WERI-Rb-1 (cell line): ENCODE measurements around the gene SHC2.

Source experiments
- DNase-seq: peaks from one replicate; pipeline ENCODE4 v3.0.0-alpha.2; 2020
- H3K27ac ChIP-seq: fragments of 250-450 bp; sonication (Bioruptor Pico); 2 replicates; pipeline ENCODE4 v1.5.1; 2020; ENCODE audit warnings: mild to moderate bottlenecking, moderate library complexity
- H3K27me3 ChIP-seq: fragments of 250-450 bp; sonication (Bioruptor Pico); 2 replicates; pipeline ENCODE4 v1.5.1; 2021; ENCODE audit warnings: mild to moderate bottlenecking, low read depth, moderate library complexity; ENCODE audit not compliant: insufficient read depth, severe bottlenecking
- H3K36me3 ChIP-seq: fragments of 250-450 bp; sonication (Bioruptor Pico); 2 replicates; pipeline ENCODE4 v1.5.1; 2020; ENCODE audit warnings: mild to moderate bottlenecking, moderate library complexity
- H3K4me3 ChIP-seq: 2 replicates; pipeline ENCODE4 v1.5.1; 2011; ENCODE audit warnings: low read depth, mild to moderate bottlenecking, control low read depth, low read length
- H3K9me3 ChIP-seq: fragments of 250-450 bp; sonication (Bioruptor Pico); 2 replicates; pipeline ENCODE4 v1.5.1; 2021; ENCODE audit warnings: mild to moderate bottlenecking, moderate library complexity; ENCODE audit not compliant: severe bottlenecking
- CTCF ChIP-seq: IDR thresholded peaks from 2 replicates; pipeline ENCODE4 v1.5.1; 2011; ENCODE audit warnings: low read depth, mild to moderate bottlenecking, control low read depth, inconsistent platforms, low read length

SHC2 gene

DNA sequence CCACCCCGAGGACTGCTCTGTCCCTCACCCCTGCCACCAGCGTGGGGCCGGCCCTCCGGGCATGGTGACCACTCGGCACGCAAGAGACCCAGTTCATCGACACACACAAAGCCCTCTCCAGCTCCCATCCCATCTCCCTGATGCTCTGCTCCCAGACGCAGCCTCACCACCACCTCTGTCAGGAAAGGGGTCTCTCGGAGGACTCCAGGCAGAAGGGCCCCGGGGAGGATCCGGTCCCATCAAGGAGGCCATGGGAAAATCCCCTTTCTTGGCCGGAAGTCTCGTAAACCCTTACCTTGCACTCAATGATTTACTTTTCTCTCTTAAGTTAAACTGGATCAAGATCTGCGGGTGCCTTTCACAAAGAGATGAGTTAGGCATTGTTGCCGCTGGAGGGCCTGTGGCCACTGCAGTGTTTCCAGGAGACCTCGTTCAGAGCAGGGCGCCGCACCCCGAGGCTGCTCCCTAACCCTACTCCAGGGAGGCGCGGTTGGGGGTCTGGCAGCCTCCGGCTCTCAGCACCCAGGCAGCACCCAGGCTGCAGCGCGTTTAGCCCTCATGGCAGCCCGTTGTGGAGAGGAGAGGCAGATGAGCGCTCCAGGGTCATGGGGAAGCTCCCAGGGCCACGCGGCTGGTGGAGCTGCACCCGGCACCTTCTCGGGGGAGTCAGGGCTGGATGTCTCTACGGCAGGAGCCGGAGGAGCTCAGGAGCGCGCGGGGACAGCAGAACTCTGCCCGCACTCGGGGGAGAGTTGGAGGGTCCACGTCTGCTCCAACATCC lies 82.8 kb downstream of the SHC2 start:
- Histone ChIP-seq H3K36me3 (no peaks in the 10 kb centered on the region), H3K4me3 (no peak overlapping the region), H3K27ac (no peak overlapping the region), H3K27me3 (no peaks in the 10 kb centered on the region), H3K9me3 (peaks cover 3% of the 10 kb centered on the region)
- DNase-seq, result no peak
- no peak for TF ChIP-seq CTCF

DNA sequence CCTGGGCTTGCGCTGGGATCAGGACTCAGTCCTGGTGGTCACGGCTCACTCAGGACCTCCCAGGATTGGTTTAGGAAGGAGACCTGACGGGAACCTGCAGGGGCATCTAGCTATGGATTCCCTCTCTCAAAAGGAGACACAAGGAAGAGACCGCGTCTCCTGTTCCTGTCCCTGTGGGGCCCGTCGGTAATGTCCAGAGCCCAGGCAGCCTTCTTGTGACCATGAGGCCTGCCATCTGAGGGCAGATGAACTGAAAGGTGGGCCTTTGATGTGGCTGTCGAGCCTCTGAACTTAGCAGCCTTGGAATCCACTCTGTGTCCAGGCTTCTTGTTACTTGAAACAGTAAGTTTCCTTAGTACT lies 84.7 kb downstream of the SHC2 start:
- no peak overlapping the region for H3K4me3 ChIP-seq
- no peak overlapping the region for H3K27ac ChIP-seq
- DNase-seq, result no peak
- H3K36me3 ChIP-seq, result no peaks in the 10 kb centered on the region
- no peak for TF ChIP-seq CTCF
- H3K9me3 ChIP-seq, result no peaks in the 10 kb centered on the region
- H3K27me3 ChIP-seq, result no peaks in the 10 kb centered on the region

DNA sequence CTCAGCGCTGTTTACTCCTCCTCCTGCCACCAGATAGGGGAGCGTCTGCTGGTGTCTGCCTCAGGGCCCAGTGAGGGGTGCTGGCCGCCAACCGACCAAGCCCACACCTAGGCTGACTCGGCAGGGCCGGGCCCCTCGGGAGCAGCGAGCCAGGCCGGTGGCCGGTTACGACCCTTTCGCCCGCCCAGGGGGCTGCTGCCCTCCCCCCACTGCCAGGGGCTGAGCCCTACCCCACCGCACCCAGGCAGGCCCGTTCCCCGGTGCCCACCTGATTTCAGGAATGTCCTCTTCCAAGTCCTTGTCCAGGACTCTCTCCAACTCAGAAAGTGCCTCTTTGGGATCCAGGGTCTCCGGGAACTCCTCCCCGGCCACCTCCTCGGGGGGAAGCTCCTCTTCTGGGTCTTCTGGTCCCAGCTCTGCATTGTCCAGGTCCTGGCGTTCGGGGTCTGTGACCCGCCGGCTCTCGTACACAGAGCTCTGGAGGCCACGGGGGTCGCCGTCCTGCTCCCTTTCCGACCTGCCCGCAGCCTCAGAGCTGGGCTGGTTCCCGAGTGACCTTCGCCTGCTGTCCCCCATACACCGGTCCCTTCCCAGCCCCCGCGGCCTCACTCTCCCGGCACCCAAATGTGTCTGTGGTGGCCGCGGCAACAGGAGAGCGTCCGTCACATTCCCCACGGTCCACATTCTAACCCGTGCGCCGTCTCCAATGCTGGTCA lies 85.3 kb downstream of the SHC2 start:
- Histone ChIP-seq H3K36me3 (no peaks in the 10 kb centered on the region), H3K9me3 (no peaks in the 10 kb centered on the region), H3K27me3 (no peaks in the 10 kb centered on the region), H3K4me3 (no peak overlapping the region), H3K27ac (no peak overlapping the region)
- DNase-seq, result no peak
- no peak for TF ChIP-seq CTCF

GRCh38 chr19:374886-375235 lies 86.0 kb downstream of the SHC2 start:
- Histone ChIP-seq H3K27me3 (no peaks in the 10 kb centered on the region), H3K4me3 (no peak overlapping the region)
- no peak for TF ChIP-seq CTCF

GRCh38 chr19:374183-374885 lies 86.5 kb downstream of the SHC2 start:
- H3K9me3 ChIP-seq, result no peaks in the 10 kb centered on the region
- no peak overlapping the region for H3K27ac ChIP-seq
- no peak for TF ChIP-seq CTCF
- no peaks in the 10 kb centered on the region for H3K36me3 ChIP-seq
- DNase-seq, result no peak
- no peaks in the 10 kb centered on the region for H3K27me3 ChIP-seq
- H3K4me3 ChIP-seq, result no peak overlapping the region

More at GRCh38 chr19:374886-375235, 86.0 kb downstream of the SHC2 start:
- Histone ChIP-seq H3K36me3 (no peaks in the 10 kb centered on the region), H3K27ac (no peak overlapping the region), H3K9me3 (no peaks in the 10 kb centered on the region)
- DNase-seq, result no peak
